Measurements from ENCODE around the gene VTA1. TPM values are rescaled to one million over a fixed set of nuclear protein-coding genes. Genes with fewer than 3 reads are reported as not detected.
"Not testable (repeated sequence)": the region's sequence is repeated elsewhere in the genome, so short reads cannot be mapped to it uniquely, and the experiment has no call there.

Gene VTA1, protein sequence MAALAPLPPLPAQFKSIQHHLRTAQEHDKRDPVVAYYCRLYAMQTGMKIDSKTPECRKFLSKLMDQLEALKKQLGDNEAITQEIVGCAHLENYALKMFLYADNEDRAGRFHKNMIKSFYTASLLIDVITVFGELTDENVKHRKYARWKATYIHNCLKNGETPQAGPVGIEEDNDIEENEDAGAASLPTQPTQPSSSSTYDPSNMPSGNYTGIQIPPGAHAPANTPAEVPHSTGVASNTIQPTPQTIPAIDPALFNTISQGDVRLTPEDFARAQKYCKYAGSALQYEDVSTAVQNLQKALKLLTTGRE
- 58.1 and 81.1 TPM in 2 replicates for total RNA-seq (2014; rRNA removed; shearing (Covaris generic))

DNA sequence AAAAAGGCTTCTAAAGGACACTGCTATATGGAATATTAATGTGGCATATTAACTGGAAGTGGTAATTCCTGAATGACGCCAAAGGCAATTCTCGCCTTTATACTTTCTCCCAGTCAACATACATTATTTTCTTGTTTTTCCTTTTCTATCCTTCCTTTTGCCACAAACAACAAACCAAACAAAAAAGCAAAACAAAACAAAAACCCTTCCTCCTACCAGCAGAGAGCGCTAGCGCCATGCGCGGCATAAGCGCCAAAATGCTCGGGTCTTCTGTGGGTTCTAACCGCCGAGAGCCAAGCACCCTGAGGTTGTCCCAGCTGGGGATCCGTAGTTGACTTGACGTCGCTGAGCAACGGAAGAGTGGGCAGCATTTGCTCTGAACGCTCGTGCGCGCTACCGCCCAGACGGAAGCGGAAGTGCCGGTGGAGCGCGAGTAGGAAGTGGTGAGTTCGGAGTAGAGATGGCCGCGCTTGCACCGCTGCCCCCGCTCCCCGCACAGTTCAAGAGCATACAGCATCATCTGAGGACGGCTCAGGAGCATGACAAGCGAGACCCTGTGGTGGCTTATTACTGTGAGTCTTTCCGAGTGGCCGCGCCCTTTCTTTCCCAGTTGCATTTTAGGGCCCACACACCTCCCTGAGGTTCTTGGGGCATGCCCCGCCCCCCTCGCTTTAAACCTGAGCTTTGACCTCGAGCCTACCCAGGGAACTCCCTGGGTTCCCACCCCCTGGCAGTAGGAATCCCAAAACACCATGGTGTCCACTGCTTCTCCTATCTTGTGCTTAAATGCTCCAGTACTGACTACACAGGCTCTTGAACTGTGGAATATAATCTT is at the start of gene VTA1, which contains the start of gene NMBR:
VTA1 (plus strand) TSS at position 436 of the 835 bp plus-strand sequence; CDS start at position 461, 25 bp downstream.
NMBR (minus strand) TSS at position 295 of the 835 bp plus-strand sequence. CDS start 58,464 bp downstream, outside the sequence.
- no peaks in the 10 kb centered on the region for H3K27me3 ChIP-seq (ENCODE audit: control insufficient read depth, insufficient read depth, low read length)
- no peaks in the 10 kb centered on the region for H3K36me3 ChIP-seq (replicated peaks; ENCODE audit: control insufficient read depth, insufficient read depth, low read length)
- peak within 1 kb of the TSS; percentile 80 for H3K4me3 ChIP-seq (ENCODE audit: insufficient read depth, low read depth, low read length)
- DNase-seq = peak; percentile 70

DNA sequence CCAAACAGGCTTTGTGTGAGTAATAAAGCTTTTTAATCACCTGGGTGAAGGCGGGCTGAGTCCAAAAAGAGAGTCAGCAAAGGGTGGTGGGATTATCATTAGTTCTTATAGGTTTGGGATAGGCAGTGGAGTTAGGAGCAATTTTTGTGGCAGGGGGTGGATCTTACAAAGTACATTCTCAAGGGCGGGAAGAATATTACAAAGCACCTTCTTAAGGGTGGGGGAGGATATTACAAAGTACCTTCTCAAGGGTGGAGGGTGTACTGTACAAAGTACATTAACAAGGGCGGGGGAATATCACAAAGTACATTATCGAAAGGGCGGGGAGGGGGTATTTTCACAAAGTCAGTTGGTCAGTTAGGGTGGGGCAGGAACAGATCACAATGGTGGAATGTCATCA is 42.2 kb upstream of the VTA1 start:
- H3K36me3 ChIP-seq (replicated peaks; ENCODE audit: control insufficient read depth, insufficient read depth, low read length); H3K27me3 ChIP-seq (ENCODE audit: control insufficient read depth, insufficient read depth, low read length); DNase-seq; H3K4me3 ChIP-seq (ENCODE audit: insufficient read depth, low read depth, low read length): not testable (repeated sequence)

DNA sequence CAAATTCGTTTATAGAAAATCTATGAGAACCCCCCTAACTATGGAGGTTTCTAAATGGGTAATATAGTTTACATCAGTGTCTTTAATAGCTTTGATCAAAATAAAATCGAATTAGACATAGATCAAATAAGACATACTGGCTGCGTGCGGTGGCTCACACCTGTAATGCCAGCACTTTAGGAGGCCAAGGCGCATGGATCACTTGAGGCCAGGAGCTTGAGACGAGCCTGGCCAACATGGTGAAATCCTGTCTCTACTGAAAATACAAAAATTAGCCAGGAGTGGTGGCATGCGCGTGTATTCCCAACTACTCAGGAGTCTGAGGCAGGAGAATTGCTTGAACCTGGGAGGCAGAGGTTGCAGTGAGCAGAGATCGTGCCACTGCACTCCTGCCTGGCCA is 36.2 kb upstream of the VTA1 start:
- H3K27me3 ChIP-seq (ENCODE audit: control insufficient read depth, insufficient read depth, low read length); H3K36me3 ChIP-seq (replicated peaks; ENCODE audit: control insufficient read depth, insufficient read depth, low read length); DNase-seq; H3K4me3 ChIP-seq (ENCODE audit: insufficient read depth, low read depth, low read length): not testable (repeated sequence)

DNA sequence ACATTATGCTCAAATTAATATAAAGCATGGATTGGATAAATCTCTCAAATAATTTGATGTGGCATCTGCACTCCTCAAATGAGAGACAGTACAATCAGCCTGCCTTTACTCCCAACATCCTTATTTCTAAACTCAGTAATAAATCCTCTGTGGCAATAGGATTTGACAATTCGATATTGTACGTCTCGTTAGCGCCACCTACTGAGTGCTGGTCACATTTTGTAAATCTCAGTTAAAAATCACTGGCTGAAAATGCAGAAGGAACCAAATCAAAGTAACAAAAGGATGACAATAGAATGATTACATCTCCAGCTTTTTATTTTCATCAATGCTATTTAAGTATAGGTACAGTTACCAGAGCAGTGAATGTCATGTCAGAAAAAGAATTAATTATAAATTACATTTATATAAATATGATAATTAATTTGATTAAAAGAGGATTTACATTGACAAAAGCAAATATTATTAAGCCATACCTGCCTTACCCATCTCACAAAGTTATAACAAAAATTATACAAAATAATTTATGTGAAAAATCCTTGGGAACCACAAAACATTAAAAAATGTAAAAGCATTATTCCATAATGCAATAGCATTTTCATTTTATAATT is 34.5 kb upstream of the VTA1 start:
- H3K27me3 ChIP-seq (ENCODE audit: control insufficient read depth, insufficient read depth, low read length) = no peaks in the 10 kb centered on the region
- no peak for DNase-seq
- no peaks in the 10 kb centered on the region for H3K36me3 ChIP-seq (replicated peaks; ENCODE audit: control insufficient read depth, insufficient read depth, low read length)
- H3K4me3 ChIP-seq (ENCODE audit: insufficient read depth, low read depth, low read length) = no peak overlapping the region

DNA sequence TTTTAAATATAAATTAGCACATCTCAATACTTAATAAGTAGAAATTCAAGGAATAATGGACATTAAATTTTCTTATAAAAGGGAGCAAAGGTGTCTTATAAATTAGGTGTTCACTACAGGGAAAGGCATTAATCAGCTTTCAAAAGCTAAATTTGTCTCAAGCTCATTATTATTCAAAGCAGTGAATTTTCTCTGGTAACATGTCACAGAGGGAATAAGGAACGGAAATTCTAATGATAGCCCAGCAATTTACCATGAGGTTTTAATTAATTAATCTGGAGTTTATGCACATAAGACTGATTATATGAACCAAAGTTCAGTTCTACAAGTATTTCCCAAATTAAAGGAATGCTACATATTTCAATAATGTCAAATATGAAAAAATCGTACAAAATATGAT is 29.7 kb upstream of the VTA1 start:
- H3K4me3 ChIP-seq (ENCODE audit: insufficient read depth, low read depth, low read length) = no peak overlapping the region
- H3K27me3 ChIP-seq (ENCODE audit: control insufficient read depth, insufficient read depth, low read length) = no peaks in the 10 kb centered on the region
- DNase-seq = no peak
- H3K36me3 ChIP-seq (replicated peaks; ENCODE audit: control insufficient read depth, insufficient read depth, low read length) = no peaks in the 10 kb centered on the region

DNA sequence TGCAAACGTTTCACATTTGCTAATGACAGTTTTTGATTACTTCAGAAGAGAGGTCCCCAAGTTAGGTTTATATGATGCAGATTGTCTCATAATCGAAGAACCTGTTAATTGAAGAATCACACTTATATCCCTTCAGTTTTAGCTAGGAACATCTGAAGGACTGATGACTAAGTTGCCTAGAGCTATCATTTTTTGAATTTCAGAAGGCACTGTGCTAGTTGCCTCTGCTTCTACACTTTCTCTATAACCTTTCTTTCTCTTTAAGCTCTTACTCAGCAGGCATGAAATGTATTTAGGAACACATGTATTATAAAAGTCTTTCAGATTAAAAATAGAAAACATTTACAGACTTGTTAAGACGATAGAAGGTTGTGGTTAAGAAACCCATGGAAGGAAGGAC is 28.7 kb upstream of the VTA1 start:
- no peak for DNase-seq
- Histone ChIP-seq H3K36me3 (replicated peaks; ENCODE audit: control insufficient read depth, insufficient read depth, low read length) (no peaks in the 10 kb centered on the region), H3K4me3 (ENCODE audit: insufficient read depth, low read depth, low read length) (no peak overlapping the region), H3K27me3 (ENCODE audit: control insufficient read depth, insufficient read depth, low read length) (no peaks in the 10 kb centered on the region)

DNA sequence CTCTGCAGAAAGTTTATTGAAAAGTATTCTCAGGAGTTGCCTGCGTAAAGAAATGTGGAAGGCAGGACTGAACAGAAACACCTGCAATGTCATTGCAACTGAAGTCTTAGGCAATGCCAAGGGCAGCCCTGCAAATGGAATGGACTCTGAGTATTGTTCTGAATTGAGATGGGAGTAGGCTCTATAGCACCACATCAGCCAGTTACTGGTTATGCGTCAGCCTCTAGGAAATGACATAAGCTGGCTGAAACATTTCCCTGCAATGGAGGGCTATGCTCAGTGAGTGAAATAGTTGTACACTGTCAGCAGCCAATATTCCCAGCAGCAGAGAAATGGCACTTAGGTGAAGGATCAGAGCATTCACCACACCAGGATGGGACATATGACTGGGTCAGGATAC is 28.1 kb upstream of the VTA1 start:
- Histone ChIP-seq H3K36me3 (replicated peaks; ENCODE audit: control insufficient read depth, insufficient read depth, low read length) (no peaks in the 10 kb centered on the region), H3K27me3 (ENCODE audit: control insufficient read depth, insufficient read depth, low read length) (no peaks in the 10 kb centered on the region), H3K4me3 (ENCODE audit: insufficient read depth, low read depth, low read length) (no peak overlapping the region)
- DNase-seq = no peak

DNA sequence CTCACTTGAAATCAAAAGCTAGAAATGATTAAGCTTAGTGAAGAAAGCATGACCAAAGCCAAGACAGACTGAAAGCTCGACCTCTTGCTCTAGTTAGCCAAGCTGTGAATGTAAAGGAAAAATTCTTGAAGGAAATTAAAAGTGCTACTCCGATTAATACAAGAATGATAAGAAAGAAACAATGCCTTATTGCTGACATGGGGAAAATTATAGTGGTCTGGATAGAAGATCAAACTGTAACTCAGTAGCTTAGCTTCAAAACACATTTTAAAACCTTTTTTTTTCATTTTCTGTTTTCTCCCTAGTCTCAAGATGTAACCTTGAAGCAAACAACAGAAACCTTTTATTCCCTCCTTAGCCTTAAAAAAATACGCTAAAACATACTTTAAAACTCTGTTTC is 25.7 kb upstream of the VTA1 start:
- DNase-seq = no peak
- Histone ChIP-seq H3K36me3 (replicated peaks; ENCODE audit: control insufficient read depth, insufficient read depth, low read length) (no peaks in the 10 kb centered on the region), H3K27me3 (ENCODE audit: control insufficient read depth, insufficient read depth, low read length) (no peaks in the 10 kb centered on the region), H3K4me3 (ENCODE audit: insufficient read depth, low read depth, low read length) (no peak overlapping the region)

DNA sequence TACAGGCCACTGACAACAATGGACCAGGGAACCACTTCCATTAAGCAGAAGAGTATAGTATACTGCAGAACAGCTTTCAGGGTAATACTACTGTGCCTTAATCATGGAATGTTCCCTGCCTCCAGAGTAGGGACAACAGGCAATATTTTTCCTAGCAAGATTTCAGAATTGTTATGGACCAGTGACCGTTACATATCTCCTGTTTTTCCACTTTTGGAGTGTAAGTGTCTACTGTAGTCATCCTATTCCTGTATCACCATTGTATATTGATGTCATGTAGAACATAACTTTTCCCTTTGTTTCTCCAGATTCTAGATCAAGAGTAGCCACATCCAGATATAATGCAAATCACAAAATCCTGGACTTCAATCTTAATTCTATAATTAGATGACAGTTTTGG is 16.2 kb upstream of the VTA1 start:
- Histone ChIP-seq H3K27me3 (ENCODE audit: control insufficient read depth, insufficient read depth, low read length) (no peaks in the 10 kb centered on the region), H3K36me3 (replicated peaks; ENCODE audit: control insufficient read depth, insufficient read depth, low read length) (no peaks in the 10 kb centered on the region), H3K4me3 (ENCODE audit: insufficient read depth, low read depth, low read length) (no peak overlapping the region)
- no peak for DNase-seq

DNA sequence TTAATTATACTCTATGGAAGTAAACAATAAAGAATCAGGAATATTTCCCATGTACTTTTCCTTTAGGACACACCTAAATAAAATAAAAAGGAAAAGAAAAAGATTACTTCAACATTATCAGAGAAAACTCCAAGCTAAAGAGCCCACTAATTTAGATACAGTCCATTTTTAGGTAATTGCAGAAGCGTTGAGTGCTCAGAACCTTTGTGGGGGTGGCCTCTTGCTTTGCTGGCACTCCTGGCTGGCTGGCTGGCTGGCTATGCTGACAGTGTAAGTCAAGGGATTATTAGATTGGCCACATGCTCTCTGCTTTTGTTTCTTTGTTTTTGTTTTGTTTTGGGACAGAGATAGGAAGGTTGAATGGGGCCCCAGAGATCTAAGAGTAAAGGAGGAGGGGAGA is 14.4 kb upstream of the VTA1 start, which contains the start of gene GJE1:
GJE1 (plus strand) TSS at position 301 of the 400 bp plus-strand sequence. CDS start 234 bp downstream, outside the sequence.
- Histone ChIP-seq H3K27me3 (ENCODE audit: control insufficient read depth, insufficient read depth, low read length) (no peaks in the 10 kb centered on the region), H3K36me3 (replicated peaks; ENCODE audit: control insufficient read depth, insufficient read depth, low read length) (no peaks in the 10 kb centered on the region), H3K4me3 (ENCODE audit: insufficient read depth, low read depth, low read length) (no peak within 1 kb of the TSS)
- peak; percentile 6 for DNase-seq

DNA sequence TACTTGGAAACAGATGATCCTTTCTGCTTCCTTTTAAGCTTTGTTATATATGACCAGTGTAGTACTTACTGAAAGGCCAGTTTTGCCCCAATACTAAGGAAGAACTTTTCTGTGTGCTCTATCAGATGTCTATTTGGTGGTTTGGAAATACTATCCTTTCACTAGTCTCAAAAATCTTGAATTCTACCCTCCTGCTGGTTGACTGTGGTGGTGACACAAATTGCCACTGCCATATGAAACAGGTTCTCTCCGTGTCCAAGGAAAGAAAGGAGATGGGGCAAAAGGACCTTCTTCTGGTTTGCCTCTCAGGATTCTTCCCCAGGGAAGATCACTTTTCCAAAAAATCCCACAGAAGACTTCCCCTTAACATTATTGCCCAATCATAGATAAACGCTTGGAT is 8.2 kb upstream of the VTA1 start:
- no peaks in the 10 kb centered on the region for H3K36me3 ChIP-seq (replicated peaks; ENCODE audit: control insufficient read depth, insufficient read depth, low read length)
- DNase-seq = no peak

DNA sequence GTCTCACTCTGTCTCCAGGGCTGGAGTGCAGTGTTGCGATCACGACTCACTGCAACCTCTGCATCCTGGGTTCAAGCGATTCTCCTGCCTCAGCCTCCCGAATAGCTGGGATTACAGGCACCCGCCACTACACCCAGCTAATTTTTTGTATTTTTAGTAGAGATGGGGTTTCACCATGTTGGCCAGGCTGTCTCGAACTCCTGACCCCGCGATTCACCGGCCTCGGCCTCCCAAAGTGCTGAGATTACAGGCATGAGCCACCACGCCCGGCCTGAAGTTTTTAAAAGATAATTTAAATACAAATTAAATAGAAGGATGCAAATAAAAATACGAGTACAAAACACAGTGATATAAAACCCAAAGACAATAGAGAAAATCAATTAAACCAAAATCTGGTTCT is 5.5 kb upstream of the VTA1 start:
- H3K36me3 ChIP-seq (replicated peaks; ENCODE audit: control insufficient read depth, insufficient read depth, low read length); H3K4me3 ChIP-seq (ENCODE audit: insufficient read depth, low read depth, low read length); DNase-seq; H3K27me3 ChIP-seq (ENCODE audit: control insufficient read depth, insufficient read depth, low read length): not testable (repeated sequence)

More for the DNA sequence above, 8.2 kb upstream of the VTA1 start:
- H3K27me3 ChIP-seq (ENCODE audit: control insufficient read depth, insufficient read depth, low read length) = no peaks in the 10 kb centered on the region
- no peak overlapping the region for H3K4me3 ChIP-seq (ENCODE audit: insufficient read depth, low read depth, low read length)

DNA sequence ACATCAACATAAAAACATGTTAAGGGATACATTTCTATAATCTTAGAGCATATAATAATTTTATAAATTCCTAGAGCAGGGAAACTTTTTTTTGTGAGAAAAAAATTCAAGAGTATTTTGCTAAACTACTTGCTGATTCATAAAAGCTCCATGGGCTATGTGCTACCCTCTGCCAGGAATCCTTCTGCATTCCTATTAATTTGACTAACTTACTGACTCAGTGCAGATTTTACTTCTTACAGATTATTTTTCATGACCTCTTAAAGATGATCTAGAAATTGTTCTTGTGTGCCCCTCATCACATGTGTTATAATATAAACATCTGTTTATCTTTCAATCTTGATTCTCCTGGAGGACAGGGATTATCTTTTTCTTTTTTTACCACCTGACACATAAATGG is 5.7 kb downstream of the VTA1 start:
- no peaks in the 10 kb centered on the region for H3K36me3 ChIP-seq (replicated peaks; ENCODE audit: control insufficient read depth, insufficient read depth, low read length)
- H3K27me3 ChIP-seq (ENCODE audit: control insufficient read depth, insufficient read depth, low read length) = no peaks in the 10 kb centered on the region
- H3K4me3 ChIP-seq (ENCODE audit: insufficient read depth, low read depth, low read length) = no peak overlapping the region
- DNase-seq = no peak

DNA sequence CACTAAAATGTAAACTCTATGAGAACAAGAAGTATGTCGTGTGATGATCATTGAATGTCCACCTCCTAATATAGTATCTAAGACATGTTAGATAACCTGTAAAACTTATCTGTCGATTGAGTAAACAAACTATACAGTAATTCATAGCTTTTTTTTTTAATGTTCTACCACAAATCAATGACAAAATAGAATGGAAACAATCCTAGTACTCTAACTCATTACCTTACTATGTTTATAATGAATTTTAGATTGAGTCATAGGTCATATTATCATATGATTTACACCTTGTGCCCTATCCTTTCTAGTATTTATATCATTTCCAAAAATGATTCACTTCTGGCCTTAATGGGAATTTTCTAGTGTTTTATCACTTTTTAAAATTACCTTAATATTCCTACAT is 6.1 kb downstream of the VTA1 start:
- DNase-seq = no peak
- H3K36me3 ChIP-seq (replicated peaks; ENCODE audit: control insufficient read depth, insufficient read depth, low read length) = no peaks in the 10 kb centered on the region
- H3K27me3 ChIP-seq (ENCODE audit: control insufficient read depth, insufficient read depth, low read length) = no peaks in the 10 kb centered on the region
- no peak overlapping the region for H3K4me3 ChIP-seq (ENCODE audit: insufficient read depth, low read depth, low read length)

DNA sequence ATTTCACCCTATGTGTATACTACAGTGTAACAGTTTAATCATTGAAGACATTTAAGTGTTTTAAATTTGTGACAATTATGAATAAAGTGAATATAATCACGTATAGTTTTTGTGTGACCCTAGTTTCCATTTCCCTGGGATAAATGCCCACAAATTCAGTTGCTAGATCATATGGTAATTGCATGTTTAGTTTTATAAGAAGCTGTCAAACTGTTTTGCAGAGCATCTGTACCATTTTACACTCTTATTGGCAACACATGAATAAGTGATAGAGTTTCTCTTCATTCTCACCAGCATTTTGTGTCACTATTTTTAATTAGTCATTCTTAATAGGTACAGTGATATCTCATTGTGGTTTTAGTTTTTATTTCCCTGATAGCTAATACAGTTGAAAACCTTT is 7.3 kb downstream of the VTA1 start:
- DNase-seq = no peak
- no peaks in the 10 kb centered on the region for H3K27me3 ChIP-seq (ENCODE audit: control insufficient read depth, insufficient read depth, low read length)
- no peaks in the 10 kb centered on the region for H3K36me3 ChIP-seq (replicated peaks; ENCODE audit: control insufficient read depth, insufficient read depth, low read length)
- H3K4me3 ChIP-seq (ENCODE audit: insufficient read depth, low read depth, low read length) = no peak overlapping the region

All from H7 (cell line).